Activated CD4-positive, CD25-positive, alpha-beta regulatory T cell treated with anti-CD3 and anti-CD28 coated beads, Interleukin-2, amount 50 U/mL, for 24 hours (primary cell): ENCODE data around the gene SLC41A3.

Experiments
- ATAC-seq, 2 donors: fragments of 150-1000 bp; cut with Tn5 transposase; one replicate each; pipeline ENCODE4 v1.10.0; 2021; ENCODE audit warnings: mild to moderate bottlenecking in 1 of 2, moderate library complexity in 1 of 2

Gene SLC41A3

DNA sequence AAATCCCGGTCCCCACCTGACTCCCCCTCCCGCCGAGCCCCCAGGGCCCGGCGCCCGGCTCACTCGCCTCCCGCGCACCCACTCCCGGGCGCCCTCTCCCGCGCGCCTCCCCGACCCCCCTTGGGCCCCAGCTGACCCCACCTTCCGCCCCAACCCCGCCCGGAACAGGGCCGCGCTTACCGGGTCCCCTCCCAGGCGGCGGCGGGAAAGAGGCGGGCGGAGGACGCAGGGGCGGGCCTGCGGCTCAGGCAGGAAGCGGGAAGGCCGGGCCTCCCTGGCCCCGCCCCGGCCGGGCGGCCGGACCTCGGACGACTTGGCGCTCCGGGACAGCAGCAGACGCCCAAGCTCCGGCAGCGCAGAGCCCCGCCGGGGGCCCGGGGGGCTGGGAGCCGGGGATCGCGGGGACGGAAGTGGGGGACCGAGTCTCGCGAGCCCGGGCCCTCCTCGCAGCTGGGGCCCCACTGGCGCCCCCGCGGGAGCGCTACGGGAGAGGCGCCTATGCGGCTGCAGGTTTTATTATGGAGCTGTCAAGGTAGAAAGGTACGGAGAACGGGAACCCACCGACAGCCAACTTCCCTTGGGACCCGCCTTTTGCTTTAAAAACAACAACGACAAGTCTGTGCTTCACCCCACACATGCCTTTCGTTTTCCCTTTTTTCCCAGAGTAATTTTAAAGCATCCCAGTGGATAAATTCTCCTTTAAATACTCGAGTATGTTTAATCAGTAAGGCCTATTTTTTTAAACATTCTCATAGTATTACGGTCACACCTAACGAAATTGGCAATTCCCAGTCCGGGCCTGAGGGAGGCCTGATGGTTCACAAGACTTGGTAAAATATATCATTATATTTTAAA is at the start of gene SLC41A3:
Gene SLC41A3, minus strand, starts transcription at position 212 of the 855 bp plus-strand sequence. CDS start 15,905 bp downstream, outside the sequence.
- peak; percentile 94 for ATAC-seq

DNA sequence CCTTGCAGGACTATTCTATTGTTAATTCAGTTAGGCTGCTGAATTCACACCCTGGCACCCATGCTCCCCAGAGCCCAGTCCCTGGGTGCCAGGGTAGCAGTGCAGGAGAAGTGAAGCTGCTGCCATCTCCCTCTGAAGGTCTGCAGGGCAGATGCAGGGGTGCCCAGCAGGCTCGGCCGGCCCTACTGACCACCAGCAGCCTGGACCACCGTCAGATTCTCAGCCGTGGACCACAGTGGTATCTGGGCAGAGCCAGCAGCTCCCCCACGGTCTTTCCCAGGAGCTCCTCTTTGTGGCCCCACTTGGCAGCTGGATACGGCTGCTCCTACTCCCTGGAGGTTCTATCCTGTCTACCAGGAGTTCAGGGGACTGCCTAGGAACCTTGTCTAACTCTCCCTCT is 49.7 kb upstream of the SLC41A3 start:
- no peak for ATAC-seq

DNA sequence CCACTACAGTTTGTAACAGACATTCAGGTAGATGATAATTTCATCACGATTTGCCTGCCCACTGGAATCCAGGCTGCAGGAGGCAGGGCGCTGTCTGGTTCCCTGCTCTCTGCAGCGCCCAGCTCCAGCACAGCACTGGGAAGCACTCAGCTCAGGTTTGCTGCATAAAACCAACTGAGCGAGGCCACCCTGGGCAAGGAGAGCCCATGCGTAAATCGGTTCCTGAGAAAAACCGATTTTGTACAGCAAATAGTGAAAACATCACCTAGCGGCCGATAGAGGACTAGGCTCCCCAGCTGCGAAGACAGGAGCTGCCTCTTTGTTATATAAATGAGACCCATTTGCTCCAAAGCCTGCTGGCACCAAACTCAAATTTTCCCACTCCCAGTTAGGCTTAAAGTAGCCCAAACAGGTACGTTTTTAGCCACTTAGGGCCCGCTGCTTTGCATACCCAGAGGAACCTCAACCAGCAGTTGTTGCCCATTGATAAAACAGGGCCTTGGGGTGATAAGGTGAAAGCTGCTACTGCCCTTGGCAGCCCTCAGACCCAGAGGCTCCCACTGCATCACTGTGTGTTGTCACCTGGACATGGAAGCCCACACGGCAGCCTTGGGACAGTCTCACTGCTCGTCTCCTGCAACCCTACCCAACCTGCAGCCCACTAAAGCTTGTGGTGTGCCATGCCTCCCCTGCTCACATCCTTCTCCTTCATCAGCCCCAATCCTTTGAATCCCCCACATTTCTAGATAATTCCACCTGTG is 49.0 kb upstream of the SLC41A3 start:
- no peak for ATAC-seq

DNA sequence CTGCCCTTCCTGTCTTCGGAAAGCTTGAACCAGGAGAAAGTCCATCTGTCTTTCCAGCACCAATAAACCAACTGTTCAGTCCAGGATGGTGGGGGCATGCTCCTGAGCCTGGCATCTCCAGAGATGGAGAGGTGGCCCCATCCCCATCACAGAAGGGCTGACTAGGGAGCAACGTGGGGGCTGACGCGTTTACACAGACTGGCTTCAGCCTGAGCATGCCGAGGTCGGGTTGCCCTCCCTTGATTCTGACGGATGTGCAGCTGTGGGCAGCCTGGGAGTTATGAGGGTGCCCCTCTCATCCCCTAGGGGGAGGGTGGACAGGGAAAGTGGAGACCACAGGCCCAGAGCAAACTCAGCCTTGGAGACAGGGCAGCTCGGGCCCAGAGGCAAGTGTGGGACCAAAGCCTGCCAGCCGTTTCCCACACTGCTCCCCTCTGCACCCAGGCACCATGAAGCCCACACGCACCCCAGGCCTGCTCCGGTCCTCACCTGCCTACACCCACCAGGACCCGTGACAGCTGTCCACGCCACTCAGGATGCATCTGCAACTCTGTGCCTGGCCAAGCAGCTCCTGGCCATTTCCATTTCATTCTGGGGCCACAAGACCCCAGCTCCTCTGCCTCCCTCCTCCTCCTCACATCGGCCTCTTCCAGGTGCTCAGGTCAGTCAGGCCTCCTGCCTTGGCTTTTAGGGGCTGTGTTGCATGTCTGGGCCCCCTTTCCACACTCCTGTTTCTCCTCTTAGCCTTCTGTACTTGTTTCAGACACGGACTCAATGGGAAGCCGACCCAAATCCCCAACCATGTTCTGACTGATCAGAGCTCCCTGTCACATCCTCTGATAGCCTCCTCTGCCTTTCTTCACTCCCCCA is 48.2 kb upstream of the SLC41A3 start:
- ATAC-seq: no peak

DNA sequence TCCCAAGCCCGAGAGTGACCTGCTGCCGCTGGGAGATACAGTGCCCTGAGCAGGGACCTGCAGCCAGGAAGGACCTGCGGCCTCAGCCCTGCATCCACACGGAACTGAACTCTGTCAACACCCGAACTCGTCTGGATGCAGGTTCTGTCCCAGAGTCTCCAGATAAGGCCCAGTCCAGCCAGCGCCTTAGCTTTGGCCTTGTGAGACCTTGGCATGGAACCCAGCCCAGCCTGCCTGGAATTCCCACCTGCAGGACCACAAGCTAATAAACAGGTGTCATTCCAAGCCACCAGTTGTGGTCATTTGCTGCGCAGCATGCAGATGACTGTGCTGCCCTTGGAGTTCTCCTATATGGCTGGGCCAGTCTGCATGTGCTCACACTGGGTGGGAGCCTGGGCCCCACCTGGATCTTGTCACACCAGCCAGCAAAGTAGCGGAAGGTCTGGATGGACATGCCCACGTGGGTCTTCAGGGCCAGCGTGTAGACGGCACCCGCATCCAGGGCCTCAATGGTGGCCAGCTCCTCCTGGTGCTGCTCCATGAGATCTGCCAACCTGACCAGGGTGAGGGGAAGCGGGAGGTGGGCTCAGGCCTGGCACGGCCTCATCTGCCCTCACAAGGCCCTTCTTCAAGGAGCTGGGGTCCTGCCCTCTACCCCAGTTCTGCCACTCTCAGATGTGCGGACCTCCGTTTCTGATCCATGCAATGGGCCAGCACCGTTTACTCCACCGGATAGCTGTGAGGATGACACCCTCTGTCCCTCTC is 47.2 kb upstream of the SLC41A3 start:
- ATAC-seq: no peak

DNA sequence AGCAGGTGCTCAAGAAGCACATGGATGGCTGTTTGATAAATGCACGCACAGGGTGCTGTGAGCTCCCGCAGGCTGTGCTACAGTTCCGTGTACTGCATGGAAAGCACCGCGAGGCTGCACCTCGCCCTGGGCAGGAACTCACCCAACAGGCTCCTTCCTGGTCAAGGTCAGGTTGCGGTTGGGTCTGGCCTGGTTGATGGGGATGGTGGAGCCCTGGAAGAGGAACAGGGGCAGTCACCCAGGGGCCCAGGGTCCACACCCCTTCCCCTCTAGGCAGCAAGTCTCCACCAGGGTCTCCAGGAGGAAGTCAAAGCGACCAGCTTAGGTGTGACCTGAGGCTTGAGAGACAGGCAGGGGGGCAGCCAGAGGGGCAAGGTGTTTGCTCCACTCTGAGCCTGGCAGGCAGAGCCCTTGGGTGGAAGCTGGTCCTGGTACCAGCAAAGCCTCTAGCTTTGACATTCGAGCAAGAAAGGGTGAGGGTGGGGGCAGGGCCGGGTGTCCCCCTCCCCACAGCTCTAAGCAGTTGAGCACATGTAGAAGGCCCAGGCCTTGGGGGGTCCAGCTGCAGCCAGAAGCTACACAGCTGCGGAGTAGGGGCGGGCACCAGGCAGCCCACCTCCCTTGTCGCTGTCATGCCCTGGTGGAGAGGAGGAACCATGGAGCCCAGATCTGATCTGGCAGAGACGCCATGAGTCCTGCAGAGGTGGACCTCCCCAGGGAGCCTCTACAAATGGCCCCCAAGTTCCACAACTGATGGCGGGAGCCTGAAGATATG is 46.3 kb upstream of the SLC41A3 start:
- peak in 1 of 2 donors; percentile 11 for ATAC-seq

DNA sequence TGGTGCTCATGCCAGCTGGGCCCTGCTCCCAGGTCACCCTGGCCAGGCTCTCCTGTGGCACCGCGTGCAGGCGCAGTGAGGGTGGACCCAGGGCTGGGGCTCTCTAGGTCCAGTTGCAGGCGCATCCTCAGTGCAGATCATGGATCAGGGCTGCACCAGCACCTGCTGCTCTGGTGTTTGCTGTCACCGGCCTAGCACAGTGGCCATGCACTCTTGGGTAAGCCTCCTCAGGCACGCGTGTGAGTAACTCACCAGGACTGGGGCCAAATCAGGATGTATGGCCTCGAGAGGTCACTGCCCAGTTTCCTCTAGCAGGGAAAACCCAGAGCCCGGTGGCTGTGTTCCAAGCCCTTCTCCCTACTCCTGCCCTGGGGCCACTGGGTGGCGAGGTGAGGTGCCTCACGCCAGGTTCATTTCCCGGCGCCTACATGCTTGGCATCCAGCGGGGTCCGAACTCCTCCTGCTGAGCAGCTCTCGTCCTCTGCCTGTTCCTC is 45.5 kb upstream of the SLC41A3 start:
- ATAC-seq: no peak

DNA sequence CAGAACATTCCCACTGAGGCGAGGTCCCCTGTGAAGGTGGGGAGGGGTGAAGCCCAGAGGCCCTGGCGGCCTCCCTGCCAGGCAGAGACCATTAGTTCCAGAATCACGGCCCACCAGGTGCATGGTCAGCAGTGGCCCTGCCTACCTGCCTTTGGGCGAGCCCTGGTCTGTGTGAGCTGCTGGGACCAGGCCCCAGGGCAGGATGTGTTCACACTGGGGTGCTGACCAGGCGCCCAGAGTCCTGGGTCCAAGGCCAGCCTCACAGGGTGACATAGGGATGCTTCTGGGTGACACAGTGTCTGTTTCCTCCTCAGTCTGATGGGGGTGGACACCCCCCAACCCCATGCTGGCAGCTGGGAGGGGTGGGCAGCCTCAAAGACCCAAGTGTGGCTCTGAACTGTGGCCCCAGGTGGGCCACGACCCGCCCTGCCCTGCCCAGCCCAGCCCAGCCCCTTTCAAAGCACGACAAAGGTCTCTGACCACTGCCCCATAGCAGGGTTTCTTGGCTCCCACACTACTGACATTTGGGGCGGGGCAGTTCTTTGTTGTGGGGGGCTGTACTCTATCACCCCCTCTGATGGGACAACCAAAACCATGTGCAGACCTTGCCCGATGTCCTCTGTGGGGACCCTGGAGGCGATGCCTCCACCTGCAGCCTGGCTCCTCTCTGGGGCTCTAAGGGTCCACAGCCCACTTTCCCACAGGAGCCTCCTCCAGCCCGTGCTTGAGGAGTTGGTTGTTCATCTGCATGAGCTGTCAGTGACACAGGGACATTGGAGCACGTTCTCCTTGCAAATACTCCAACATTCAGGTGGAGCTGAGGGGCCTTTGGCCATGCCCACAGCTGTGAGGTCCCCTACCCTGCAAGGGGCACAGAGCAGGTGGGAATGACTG is 44.8 kb upstream of the SLC41A3 start:
- no peak for ATAC-seq

DNA sequence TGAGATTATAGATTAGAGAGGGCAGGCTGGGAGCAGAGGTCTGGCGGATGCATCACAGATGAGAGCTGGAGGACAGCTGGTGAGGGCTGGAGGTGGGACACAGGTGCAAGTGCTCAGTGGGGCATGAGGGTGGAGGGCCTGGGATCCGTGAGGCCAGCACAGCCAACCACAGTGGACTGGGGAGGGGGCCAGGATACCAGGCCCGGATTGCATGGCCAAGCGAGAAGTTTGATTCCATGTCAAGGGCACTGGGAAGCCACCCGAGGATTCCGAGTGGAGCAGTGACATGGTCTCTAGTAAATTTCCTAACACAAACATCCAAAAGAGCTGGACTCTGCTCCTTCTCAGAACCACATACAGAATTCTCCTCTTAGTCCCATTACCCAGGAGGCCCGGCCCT is 44.0 kb upstream of the SLC41A3 start:
- no peak for ATAC-seq

DNA sequence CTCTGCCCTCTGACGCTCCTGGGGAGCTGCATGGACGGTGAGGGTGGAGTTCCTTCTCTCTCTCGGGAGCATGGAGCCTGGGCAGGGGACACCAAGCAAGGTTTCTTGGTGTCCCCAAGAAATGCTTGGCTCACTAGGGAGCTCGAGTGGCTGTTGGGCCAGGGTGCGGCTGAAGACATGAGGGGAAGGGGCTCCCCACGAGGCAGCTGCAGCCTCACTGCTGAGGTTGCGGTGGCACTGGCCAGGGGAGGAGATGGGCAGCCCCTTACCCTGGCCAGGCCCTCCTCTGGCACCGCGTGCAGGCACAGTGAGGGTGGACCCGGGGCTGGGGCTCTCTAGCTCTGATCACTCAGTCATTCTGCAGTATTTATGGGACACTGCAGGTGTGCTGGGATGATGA is 43.5 kb upstream of the SLC41A3 start:
- ATAC-seq: no peak

DNA sequence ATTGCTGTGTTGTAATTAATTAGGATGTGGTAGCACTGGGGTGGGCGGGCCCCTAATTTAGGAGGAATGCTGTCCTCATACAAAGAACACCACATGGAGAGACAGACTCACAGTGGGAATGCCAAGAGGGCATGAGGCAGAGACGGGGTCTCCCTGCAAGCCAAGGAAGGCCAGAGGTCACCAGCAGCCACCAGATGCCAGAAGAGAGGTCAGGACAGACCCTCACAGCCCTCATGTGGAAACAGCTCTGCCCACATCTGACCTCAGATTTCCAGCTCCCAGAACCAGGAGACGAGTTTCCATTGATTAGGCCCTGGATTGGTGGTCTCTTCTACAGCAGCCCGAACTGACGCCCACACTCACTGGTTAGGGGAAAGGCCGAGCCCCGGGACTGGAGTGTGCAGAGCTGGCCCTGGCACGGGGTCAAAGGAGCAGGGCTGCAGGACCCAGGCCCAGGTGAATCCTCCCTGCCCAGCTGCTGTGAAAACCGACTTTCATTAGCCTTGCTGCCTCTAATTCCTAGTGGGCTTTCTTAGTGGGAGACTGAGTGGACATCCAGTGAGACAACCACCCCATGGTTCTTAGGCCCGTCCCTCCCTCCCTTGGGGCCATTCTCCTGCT is 43.0 kb upstream of the SLC41A3 start:
- no peak for ATAC-seq

DNA sequence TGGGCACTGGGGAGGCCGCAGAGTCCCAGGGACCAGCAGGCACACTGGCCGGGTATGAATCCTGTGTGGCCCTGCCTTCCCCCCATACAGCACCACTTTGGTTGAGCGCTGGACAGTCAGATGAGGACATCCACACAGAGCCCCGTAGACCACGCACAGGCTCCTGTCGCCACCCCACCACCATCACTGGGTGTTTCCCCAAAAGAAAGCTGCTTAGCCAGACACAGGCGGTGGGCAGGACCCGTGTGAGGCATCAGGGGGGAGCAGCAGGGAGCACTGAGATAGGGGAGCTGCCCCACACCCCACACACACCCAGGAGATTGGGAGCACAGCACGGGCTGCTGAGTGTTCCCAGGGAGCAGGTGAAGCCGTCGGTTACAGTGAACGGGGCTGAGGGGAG is 42.4 kb upstream of the SLC41A3 start:
- no peak for ATAC-seq

DNA sequence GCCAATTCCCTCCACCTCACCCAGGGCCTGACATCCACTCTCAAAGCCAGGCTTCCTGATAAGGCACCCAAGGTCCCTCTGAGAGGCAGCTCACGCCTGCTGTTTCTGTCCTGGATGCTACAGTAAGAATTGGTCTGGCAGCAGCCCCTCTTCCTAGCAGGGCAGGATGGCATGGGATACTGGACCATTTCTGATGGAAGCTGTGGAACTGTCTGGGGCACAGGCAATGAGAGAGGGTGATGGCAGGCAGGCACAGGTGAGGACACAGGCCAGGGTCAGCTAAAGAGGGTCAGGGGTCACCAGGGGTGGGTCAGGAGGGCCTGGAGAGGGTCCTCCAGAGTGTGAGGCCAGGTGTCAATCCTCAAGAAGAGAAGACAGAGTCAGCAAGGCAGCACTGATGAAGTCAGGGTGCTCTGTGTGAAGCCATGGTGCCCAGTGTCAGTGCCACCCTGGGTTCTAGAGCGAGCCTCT is 41.9 kb upstream of the SLC41A3 start:
- no peak for ATAC-seq

DNA sequence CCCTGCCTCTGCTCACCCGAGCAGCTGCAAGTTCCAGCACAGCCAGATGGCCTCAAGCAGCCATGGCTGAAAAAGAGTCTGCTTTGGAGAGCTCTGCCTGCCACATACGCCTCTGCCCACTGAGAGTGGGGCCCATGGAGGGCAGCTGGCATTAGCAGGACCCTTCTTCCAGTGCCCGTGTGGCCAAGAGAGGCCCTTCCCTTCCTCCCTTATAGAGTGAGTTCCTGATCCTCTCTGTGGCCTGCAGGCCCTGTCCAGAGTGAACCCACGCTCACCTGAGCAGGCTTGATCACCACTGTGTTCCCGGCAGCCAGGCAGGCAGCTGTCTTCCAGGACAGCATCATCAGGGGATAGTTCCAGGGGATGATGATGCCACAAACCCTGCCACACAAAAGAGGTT is 41.4 kb upstream of the SLC41A3 start:
- no peak for ATAC-seq

DNA sequence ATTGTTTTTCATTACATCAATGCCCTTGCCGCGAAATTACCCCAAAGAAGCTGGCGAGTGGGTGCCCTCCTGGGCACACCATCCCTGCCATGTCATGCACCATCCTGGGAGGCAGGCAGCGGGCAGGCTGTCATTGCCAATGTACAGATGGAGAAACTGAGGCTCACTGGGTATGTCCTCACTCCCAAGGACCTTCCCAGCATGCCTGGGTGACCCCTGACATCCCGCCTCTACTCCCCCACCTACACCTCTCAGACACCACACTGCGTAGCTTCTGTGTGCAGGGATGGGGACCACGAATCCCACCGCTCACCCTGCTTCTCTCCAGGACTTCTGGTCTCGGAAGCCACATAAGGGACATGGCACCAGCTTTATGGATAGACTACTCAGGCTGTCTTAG is 41.0 kb upstream of the SLC41A3 start:
- no peak for ATAC-seq

DNA sequence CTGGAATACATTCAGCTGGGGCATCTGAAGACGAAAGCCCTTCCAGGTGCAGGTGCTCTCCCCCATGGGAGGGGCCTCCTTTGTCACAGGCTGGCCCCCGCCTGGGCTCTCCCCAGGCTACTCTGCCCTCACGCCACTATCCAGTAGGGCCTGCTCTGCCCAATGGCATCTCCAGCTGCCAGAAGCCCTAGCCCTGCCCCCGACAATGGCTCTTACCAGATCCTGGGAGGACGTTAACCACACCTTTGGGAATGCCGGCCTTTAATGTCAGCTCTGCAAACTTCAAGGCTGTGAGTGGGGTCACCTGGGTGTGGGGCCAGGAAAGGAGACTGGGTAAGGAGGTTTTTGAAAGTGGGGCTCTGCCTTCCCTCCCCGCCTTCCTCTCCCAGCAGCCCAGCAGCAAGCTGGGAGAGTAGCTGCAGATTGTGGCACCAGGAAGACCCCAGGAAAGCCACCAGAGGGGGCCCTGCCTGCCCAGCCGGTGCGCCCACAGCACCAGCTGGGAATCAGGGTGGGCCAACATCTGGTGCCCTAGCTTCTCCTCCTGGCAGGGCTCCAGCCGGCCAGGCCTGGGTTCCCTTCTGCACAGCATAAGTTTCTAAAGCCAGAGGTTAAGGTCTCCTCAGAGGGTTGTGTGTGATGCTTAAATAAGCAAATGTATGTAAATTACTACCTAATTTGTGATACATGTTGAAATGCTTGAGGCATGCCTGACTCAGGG is 40.4 kb upstream of the SLC41A3 start:
- ATAC-seq: peak in 1 of 2 donors; percentile 25

DNA sequence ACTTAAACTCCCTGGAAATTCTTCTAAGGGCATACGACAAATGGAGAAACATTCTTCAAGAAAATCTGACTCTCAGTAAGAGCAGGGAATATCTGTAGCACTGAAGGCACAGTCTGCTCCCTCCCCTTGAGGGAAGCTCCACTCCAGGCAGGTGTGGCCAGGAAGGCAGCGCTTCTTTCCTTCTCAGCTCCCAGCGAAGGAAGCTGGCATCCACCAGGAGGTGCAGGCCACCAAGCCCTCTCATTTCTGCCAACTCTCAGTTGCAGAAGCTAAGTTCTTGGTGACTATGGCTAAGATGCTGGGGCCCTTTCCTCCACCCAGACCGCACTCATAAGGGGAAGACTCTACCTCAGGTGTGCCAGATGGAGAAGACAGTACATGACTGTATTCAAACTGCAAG is 37.7 kb upstream of the SLC41A3 start:
- ATAC-seq: no peak

DNA sequence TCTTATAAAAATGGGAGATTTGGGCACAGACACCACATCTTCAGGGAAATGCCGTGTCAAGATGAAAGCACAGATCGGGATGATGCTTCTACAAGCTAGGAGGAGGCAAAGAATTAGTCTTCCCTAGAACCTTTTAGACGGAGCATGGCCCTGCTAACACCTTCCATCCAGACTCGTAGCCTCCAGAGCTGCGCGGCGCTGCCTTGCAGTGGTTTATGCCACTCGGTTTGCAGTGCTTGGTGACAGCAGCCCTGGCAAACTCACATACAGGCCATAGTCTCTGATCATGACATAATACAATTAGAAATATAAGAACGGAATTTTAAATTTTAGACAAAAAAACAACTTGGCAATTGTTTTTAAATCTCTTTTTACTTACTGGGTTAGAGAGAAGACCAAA is 37.1 kb upstream of the SLC41A3 start:
- no peak for ATAC-seq

DNA sequence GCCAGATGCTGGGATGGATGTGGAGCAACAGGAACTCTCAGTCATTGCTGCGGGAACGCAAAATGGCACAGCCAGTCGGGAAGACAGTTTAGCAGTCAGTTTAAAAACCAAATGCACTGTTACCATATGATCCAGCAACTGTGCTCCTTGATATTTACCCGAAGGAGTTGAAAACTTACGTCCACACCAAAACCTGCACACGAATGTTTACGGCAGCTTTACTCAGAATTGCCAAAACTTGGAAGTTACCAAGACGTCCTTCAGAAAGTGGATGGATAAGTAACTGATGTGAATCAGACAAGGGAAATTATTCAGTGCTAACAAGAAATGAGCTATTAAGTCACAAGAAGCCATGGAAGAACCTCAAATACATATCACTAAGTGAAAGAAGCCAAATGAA is 36.1 kb upstream of the SLC41A3 start:
- ATAC-seq: no peak
